Immature natural killer cell (primary cell): ENCODE data around the gene INSIG1. TPM values are rescaled to one million over a fixed set of nuclear protein-coding genes. Genes with fewer than 3 reads are reported as not detected.

Experiments
- DNase-seq, 3 donors: peaks; one replicate each; pipeline ENCODE4 v3.0.0; 2022; ENCODE audit warnings: mixed read lengths in 1 of 3
- H3K27ac Mint-ChIP-seq, 6 donors: one replicate each; pipeline ENCODE4 v1.8.0; 2020; ENCODE audit warnings: mixed read lengths in 6 of 6, mild to moderate bottlenecking in 5 of 6, inconsistent platforms in 4 of 6, moderate library complexity in 3 of 6
- H3K27me3 Mint-ChIP-seq, 3 donors: one replicate each; pipeline ENCODE4 v1.8.0; 2020 to 2021; ENCODE audit warnings: low read depth in 3 of 3, mild to moderate bottlenecking in 3 of 3, mixed read lengths in 3 of 3, moderate library complexity in 3 of 3, inconsistent platforms in 1 of 3
- H3K36me3 Mint-ChIP-seq, 3 donors: one replicate each; pipeline ENCODE4 v1.8.0; 2020; ENCODE audit warnings: mixed read lengths in 3 of 3, inconsistent platforms in 2 of 3, mild to moderate bottlenecking in 2 of 3
- H3K4me1 Mint-ChIP-seq, 2 donors: one replicate each; pipeline ENCODE4 v1.8.0; 2020; ENCODE audit warnings: inconsistent platforms in 2 of 2, mild to moderate bottlenecking in 2 of 2, mixed read lengths in 2 of 2, moderate library complexity in 1 of 2
- H3K4me3 Mint-ChIP-seq, 5 donors: one replicate each; pipeline ENCODE4 v1.8.0; 2020; ENCODE audit warnings: mild to moderate bottlenecking in 5 of 5, mixed read lengths in 5 of 5, inconsistent platforms in 3 of 5, moderate library complexity in 3 of 5
- H3K9me3 Mint-ChIP-seq, 6 donors: one replicate each; pipeline ENCODE4 v1.8.0; 2020; ENCODE audit warnings: mild to moderate bottlenecking in 6 of 6, mixed read lengths in 6 of 6, inconsistent platforms in 4 of 6, moderate library complexity in 3 of 6
- polyA plus RNA-seq, 3 donors: library from polyadenylated mRNA; unstranded; fragments of 300-500 nt; fragmentation: Illumina TruSeq; gene quantifications; one replicate each; pipeline ENCODE4 v1.2.3, GENCODE V29; 2021

Gene INSIG1
- polyA plus RNA-seq, 3 donors from 2014 or later, result 63.9 to 90.8 (median 66.6) TPM

- H3K4me3 Mint-ChIP-seq, result no peak overlapping the region
- no peaks in the 10 kb centered on the region for H3K4me1 Mint-ChIP-seq
- peaks cover 0 to 29% (median 4%) of the 10 kb centered on the region in 3 donors for H3K27me3 Mint-ChIP-seq
- DNase-seq, result no peak
- H3K27ac Mint-ChIP-seq, result no peak overlapping the region
- H3K36me3 Mint-ChIP-seq, result no peaks in the 10 kb centered on the region
- H3K9me3 Mint-ChIP-seq, result no peaks in the 10 kb centered on the region
Observed at GRCh38 chr7:155324012-155324917, 26.6 kb downstream of the INSIG1 start.

GRCh38 chr7:155324918-155325235, 27.2 kb downstream of the INSIG1 start:
- Mint-ChIP-seq H3K9me3 (no peaks in the 10 kb centered on the region), H3K27ac (no peak overlapping the region), H3K36me3 (no peaks in the 10 kb centered on the region), H3K4me1 (no peaks in the 10 kb centered on the region), H3K27me3 (peaks cover 0 to 29% (median 4%) of the 10 kb centered on the region in 3 donors), H3K4me3 (no peak overlapping the region)
- DNase-seq, result no peak

DNA sequence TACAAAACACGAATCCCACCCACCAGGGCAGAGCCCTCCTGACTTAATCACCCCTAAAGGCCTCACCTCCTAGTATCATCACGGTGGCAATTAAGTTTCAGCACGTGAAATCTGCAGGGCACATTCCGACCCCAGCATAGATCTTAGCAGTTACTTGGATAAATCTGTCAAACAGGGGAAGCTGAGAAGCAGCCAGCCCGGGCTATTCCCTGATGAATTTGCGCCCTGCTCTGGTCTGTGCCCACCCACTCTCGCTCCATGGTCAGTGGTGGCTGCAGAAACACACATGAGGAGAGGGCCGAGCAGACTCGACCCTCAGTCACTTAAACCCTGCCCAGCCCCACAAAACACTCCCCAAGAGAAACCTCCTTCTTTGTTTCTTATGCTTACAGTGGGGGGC, 28.7 kb downstream of the INSIG1 start:
- Mint-ChIP-seq H3K9me3 (no peaks in the 10 kb centered on the region), H3K36me3 (no peaks in the 10 kb centered on the region), H3K27ac (no peak overlapping the region), H3K4me1 (no peaks in the 10 kb centered on the region), H3K27me3 (peaks cover 0 to 23% (median 3%) of the 10 kb centered on the region in 3 donors), H3K4me3 (no peak overlapping the region)
- no peak for DNase-seq

DNA sequence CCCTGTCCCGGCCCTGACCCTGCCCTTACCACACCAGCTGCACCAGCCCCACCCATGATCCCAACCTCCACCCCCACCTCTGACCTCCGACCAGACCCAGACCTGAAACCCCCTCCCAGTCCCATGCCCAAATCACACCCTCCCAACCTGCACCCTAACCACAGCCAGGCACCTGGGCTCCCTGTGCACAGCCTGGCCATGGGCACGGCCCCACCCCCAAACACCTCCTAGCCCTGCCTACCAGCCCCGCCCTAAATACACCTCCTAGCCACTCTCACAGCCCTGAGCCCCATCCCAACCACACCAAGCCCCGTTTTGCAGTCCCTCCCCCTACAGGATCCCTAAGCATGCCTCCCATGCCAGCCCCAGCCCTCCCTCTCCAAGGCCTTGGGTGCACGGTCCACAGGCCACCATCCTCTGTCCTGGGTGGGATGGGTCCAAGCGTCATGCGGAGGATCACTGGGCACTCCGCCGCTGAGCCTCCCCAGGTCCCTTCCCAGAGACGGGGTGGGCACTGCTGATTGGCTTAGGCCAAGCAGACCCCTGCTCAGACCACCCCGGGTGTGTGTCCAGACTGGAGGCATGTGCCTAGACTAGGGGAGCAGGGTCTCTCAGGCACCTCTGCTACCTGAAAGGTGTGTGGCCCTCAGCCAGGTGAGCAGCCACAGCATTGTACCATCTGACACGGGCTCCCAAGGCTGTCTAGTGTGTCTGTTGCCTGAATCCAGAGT, 30.1 kb downstream of the INSIG1 start:
- Mint-ChIP-seq H3K27ac (peak overlapping the region in 1 of 6 donors; percentile 65), H3K4me3 (peak overlapping the region in 1 of 5 donors; percentile 33)

DNA sequence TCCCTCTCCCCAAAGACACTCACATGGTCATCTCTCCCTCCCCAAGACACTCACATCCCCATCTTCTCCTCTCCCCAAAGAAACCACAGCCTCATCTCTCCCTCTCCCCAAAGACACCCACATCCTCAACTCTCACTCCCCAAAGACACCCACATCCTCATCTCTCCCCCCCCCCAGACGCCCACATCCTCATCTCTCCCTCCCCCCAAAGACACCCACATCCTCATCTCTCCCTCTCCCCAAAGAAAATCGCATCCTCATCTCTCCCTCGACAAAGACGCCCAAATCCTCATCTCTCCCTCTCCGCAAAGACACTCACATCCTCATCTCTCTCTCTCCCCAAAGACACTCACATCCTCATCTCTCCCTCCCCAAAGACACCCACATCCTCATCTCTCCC, 31.5 kb downstream of the INSIG1 start:
- no peak for DNase-seq
- Mint-ChIP-seq H3K27me3 (peaks cover 0 to 9% (median 3%) of the 10 kb centered on the region in 3 donors), H3K4me1 (no peaks in the 10 kb centered on the region), H3K27ac (no peak overlapping the region), H3K36me3 (no peaks in the 10 kb centered on the region), H3K9me3 (no peaks in the 10 kb centered on the region), H3K4me3 (no peak overlapping the region)

More for the DNA sequence above, 30.1 kb downstream of the INSIG1 start:
- Mint-ChIP-seq H3K36me3 (no peaks in the 10 kb centered on the region), H3K9me3 (no peaks in the 10 kb centered on the region), H3K4me1 (no peaks in the 10 kb centered on the region), H3K27me3 (peaks cover 0 to 16% (median 3%) of the 10 kb centered on the region in 3 donors)
- no peak for DNase-seq

GRCh38 chr7:155331396-155331795, 33.7 kb downstream of the INSIG1 start:
- no peaks in the 10 kb centered on the region for H3K9me3 Mint-ChIP-seq
- no peak overlapping the region for H3K27ac Mint-ChIP-seq
- no peak for DNase-seq
- peaks cover 0 to 4% (median 0%) of the 10 kb centered on the region in 3 donors for H3K27me3 Mint-ChIP-seq
- H3K36me3 Mint-ChIP-seq, result no peaks in the 10 kb centered on the region
- no peak overlapping the region for H3K4me3 Mint-ChIP-seq
- H3K4me1 Mint-ChIP-seq, result no peaks in the 10 kb centered on the region

GRCh38 chr7:155333346-155334234, 35.9 kb downstream of the INSIG1 start:
- no peak for DNase-seq
- H3K27ac Mint-ChIP-seq, result no peak overlapping the region
- H3K36me3 Mint-ChIP-seq, result no peaks in the 10 kb centered on the region
- no peaks in the 10 kb centered on the region for H3K9me3 Mint-ChIP-seq
- peaks cover 3 to 7% of the 10 kb centered on the region in 2 donors for H3K4me1 Mint-ChIP-seq
- H3K27me3 Mint-ChIP-seq, result peaks cover 0 to 3% (median under 1%) of the 10 kb centered on the region in 3 donors
- no peak overlapping the region for H3K4me3 Mint-ChIP-seq

DNA sequence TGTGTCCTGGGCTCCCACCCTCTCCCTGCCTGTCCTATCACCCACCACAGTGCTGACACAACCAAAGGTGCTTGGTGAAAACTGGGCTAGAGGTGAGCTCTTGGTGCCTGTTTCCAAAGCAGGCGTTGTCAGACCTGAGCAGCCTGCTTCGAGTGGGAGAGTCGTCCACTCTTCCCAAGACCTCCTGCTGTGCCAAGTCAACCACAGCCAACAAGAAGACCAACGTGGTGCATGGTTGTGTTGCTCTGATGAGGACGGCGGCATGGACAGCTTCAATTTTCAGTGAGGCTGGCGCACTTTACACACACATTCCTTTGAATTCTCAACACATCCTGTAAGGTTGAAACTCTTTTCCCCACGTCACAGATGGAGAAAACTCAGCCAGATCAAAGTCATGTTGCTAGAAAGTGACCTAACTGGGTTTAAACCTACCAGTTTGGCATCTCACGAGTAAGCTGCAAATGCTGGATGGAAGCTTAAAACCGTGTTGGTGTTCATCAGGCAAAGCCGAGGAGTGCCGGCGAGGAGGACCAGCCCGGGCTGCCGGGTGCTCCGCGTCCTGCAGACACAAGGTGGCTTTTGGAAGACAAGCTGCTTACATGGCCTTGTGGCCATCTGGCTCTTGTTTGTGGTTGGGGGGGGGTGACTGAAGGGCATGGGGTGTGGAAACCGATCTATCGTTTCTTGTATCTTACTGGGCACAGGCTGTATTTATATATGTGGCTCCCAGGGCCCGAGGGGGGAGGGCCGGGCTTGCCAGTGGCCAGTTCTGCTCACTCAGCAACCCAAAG, 39.3 kb downstream of the INSIG1 start:
- Mint-ChIP-seq H3K27me3 (peaks cover 2 to 3% (median 3%) of the 10 kb centered on the region in 3 donors), H3K9me3 (no peaks in the 10 kb centered on the region), H3K4me1 (peaks cover 9 to 14% of the 10 kb centered on the region in 2 donors), H3K4me3 (no peak overlapping the region), H3K27ac (no peak overlapping the region), H3K36me3 (no peaks in the 10 kb centered on the region)
- no peak for DNase-seq

DNA sequence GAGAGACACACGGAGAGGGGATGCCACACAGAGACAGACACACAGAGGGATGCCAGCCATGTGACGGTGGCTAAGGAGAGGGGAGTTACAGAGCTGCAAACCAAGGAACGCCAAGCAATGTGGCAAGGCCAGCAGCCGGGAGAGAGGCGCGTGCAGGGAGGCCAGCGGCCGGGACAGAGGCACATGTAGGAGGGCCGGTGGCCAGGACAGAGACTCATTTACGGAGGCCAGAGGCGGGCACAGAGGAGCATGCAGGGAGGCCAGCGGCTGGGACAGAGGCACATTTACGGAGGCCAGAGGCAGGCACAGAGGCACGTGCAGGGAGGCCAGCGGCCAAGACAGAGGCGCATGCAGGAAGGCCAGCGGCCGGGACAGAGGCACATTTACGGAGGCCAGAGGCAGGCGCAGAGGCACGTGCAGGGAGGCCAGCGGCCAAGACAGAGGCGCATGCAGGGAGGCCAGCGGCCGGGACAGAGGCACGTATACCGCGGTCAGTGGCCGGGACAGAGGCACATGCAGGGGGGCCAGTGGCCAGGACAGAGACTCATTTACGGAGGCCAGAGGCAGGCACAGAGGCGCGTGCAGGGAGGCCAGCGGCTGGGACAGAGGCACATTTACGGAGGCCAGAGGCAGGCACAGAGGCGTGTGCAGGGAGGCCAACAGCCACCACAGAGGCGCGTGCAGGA, 40.4 kb downstream of the INSIG1 start:
- H3K27ac Mint-ChIP-seq, result peak overlapping the region in 1 of 6 donors; percentile 44
- DNase-seq, result no peak
- H3K4me3 Mint-ChIP-seq, result peak overlapping the region in 4 of 5 donors; percentile 7 to 61 (median 21)
- no peaks in the 10 kb centered on the region for H3K9me3 Mint-ChIP-seq
- H3K4me1 Mint-ChIP-seq, result peaks cover 9 to 14% of the 10 kb centered on the region in 2 donors
- H3K27me3 Mint-ChIP-seq, result peaks cover 2 to 3% (median 3%) of the 10 kb centered on the region in 3 donors
- H3K36me3 Mint-ChIP-seq, result no peaks in the 10 kb centered on the region

GRCh38 chr7:155338632-155339320, 41.1 kb downstream of the INSIG1 start:
- no peaks in the 10 kb centered on the region for H3K36me3 Mint-ChIP-seq
- DNase-seq, result peak; percentile 52 to 68 (median 61)
- no peaks in the 10 kb centered on the region for H3K9me3 Mint-ChIP-seq
- H3K27me3 Mint-ChIP-seq, result peaks cover 2 to 3% (median 3%) of the 10 kb centered on the region in 3 donors
- peak overlapping the region; percentile 39 to 75 (median 70) for H3K4me3 Mint-ChIP-seq
- H3K27ac Mint-ChIP-seq, result peak overlapping the region in 3 of 6 donors; percentile 15 to 71 (median 18)
- H3K4me1 Mint-ChIP-seq, result peaks cover 9 to 14% of the 10 kb centered on the region in 2 donors

- peak overlapping the region in 1 of 6 donors; percentile 71 for H3K27ac Mint-ChIP-seq
Observed at GRCh38 chr7:155339474-155339873, 41.8 kb downstream of the INSIG1 start.

GRCh38 chr7:155340071-155340531, 42.4 kb downstream of the INSIG1 start:
- Mint-ChIP-seq H3K4me3 (no peak overlapping the region), H3K36me3 (no peaks in the 10 kb centered on the region), H3K27me3 (peaks cover 3 to 4% (median 3%) of the 10 kb centered on the region in 3 donors), H3K27ac (peak overlapping the region in 1 of 6 donors; percentile 47), H3K9me3 (no peaks in the 10 kb centered on the region), H3K4me1 (peaks cover 11 to 18% of the 10 kb centered on the region in 2 donors)
- DNase-seq, result no peak

More at GRCh38 chr7:155339474-155339873, 41.8 kb downstream of the INSIG1 start:
- H3K4me3 Mint-ChIP-seq, result peak overlapping the region in 1 of 5 donors; percentile 74
- H3K4me1 Mint-ChIP-seq, result peaks cover 9 to 14% of the 10 kb centered on the region in 2 donors
- DNase-seq, result no peak
- no peaks in the 10 kb centered on the region for H3K9me3 Mint-ChIP-seq
- H3K36me3 Mint-ChIP-seq, result no peaks in the 10 kb centered on the region
- peaks cover 2 to 3% (median 3%) of the 10 kb centered on the region in 3 donors for H3K27me3 Mint-ChIP-seq
